Mammary epithelial cell (primary cell): Measurements from ENCODE around the gene ZNF784.

Experiments
- CTCF ChIP-seq, 2 donors: IDR thresholded peaks in 1 of 2; conservative IDR thresholded peaks in 1 of 2; 2 replicates each; pipeline ENCODE4 v1.5.1; 2011 to 2012; ENCODE audit warnings: inconsistent platforms in 2 of 2, low read length in 2 of 2, mild to moderate bottlenecking in 2 of 2, control low read depth in 1 of 2, low read depth in 1 of 2; ENCODE audit not compliant: insufficient read depth in 1 of 2; ENCODE audit errors: extremely low read depth in 1 of 2
- EZH2 ChIP-seq: IDR thresholded peaks from 2 replicates; pipeline ENCODE4 v1.6.1; 2012; ENCODE audit warnings: low read length, inconsistent platforms, borderline replicate concordance

- TF ChIP-seq CTCF (conservative IDR thresholded peaks at IDR 0.05 in 1 of 2, IDR thresholded peaks at IDR 0.05 in 1 of 2; ENCODE audit: extremely low read depth in 1 of 2, insufficient read depth in 1 of 2, low read depth in 1 of 2, low read length in 2 of 2) (no peak), EZH2 (no peak)
These were observed 37.5 kb upstream of the ZNF784 start for GRCh38 chr19:55661826-55662225.
